ENCODE data around the gene PDE4B.
"Not testable (repeated sequence)": the region's sequence is repeated elsewhere in the genome, so short reads cannot be mapped to it uniquely, and the experiment has no call there.

PDE4B gene

GRCh38 chr1:66375125-66375524 lies 582.4 kb downstream of the PDE4B start:
- no peak for DNase-seq

GRCh38 chr1:66380452-66381212 lies 587.9 kb downstream of the PDE4B start:
- DNase-seq = no peak

- DNase-seq = no peak
Measured at GRCh38 chr1:66381621-66382275, 589.1 kb downstream of the PDE4B start.

GRCh38 chr1:66383168-66383567 lies 590.5 kb downstream of the PDE4B start:
- DNase-seq = no peak

GRCh38 chr1:66383611-66384010 lies 590.9 kb downstream of the PDE4B start:
- DNase-seq = no peak

GRCh38 chr1:66384258-66384921 lies 591.7 kb downstream of the PDE4B start:
- DNase-seq = no peak

- no peak for DNase-seq
Measured at GRCh38 chr1:66386712-66387111, 594.0 kb downstream of the PDE4B start.

- no peak for DNase-seq
Measured at GRCh38 chr1:66388913-66389312, 596.2 kb downstream of the PDE4B start.

GRCh38 chr1:66393586-66394287 lies 601.0 kb downstream of the PDE4B start:
- no peak for DNase-seq

GRCh38 chr1:66394603-66395002 lies 601.9 kb downstream of the PDE4B start:
- DNase-seq = no peak

GRCh38 chr1:66395202-66396061 lies 602.7 kb downstream of the PDE4B start:
- DNase-seq = no peak

- DNase-seq = no peak
Measured at GRCh38 chr1:66396212-66396890, 603.7 kb downstream of the PDE4B start.

- DNase-seq = no peak
Measured at GRCh38 chr1:66397192-66397591, 604.5 kb downstream of the PDE4B start.

- DNase-seq = no peak
Measured at GRCh38 chr1:66399888-66400529, 607.3 kb downstream of the PDE4B start.

GRCh38 chr1:66400660-66401059 lies 608.0 kb downstream of the PDE4B start:
- no peak for DNase-seq

- DNase-seq = no peak
Measured at GRCh38 chr1:66401244-66401643, 608.5 kb downstream of the PDE4B start.

GRCh38 chr1:66402194-66402593 lies 609.5 kb downstream of the PDE4B start:
- no peak for DNase-seq

- no peak for DNase-seq
Measured at GRCh38 chr1:66403007-66403731, 610.5 kb downstream of the PDE4B start.

GRCh38 chr1:66405061-66405460 lies 612.4 kb downstream of the PDE4B start:
- no peak for DNase-seq

- DNase-seq = not testable (repeated sequence)
Measured at GRCh38 chr1:66411449-66411848, 618.8 kb downstream of the PDE4B start.

- no peak for DNase-seq
Measured at GRCh38 chr1:66412704-66413103, 620.0 kb downstream of the PDE4B start.
